ENCODE measurements around the gene TMEM270. TPM values are rescaled to one million over a fixed set of nuclear protein-coding genes. Genes with fewer than 3 reads are reported as not detected.

TMEM270 gene
- total and polyA plus RNA-seq, 7 donors, result 0.39 TPM; not detected in 6

- TF ChIP-seq CTCF (IDR thresholded peaks at IDR 0.05) (no peak), POLR2A (IDR thresholded peaks at IDR 0.05) (no peak), EP300 (IDR thresholded peaks at IDR 0.05) (no peak), POLR2AphosphoS5 (IDR thresholded peaks at IDR 0.05) (no peak)
- intact Hi-C loops (cut with DNase I), result loop anchor here (5.0 kb wide), 1 partner anchor 142 kb away; the partner anchor contains the start of gene ELN
- Histone ChIP-seq H3K4me3 (no peak overlapping the region), H3K9me3 (no peaks in the 10 kb centered on the region), H3K27ac (peak overlapping the region in 2 of 4 donors; percentile 80 to 84), H3K36me3 (no peaks in the 10 kb centered on the region), H3K27me3 (peaks cover 0 to 4% (median 0%) of the 10 kb centered on the region in 3 donors), H3K4me1 (peaks cover 0 to 21% (median 17%) of the 10 kb centered on the region in 4 donors)
- no peak for DNase-seq
- 94 to 97% methylated on average over 3 of the region's 3 CpGs for WGBS, 2 donors
Measured at GRCh38 chr7:73885433-73885974, 24.5 kb downstream of the TMEM270 start.

- 42 to 80% methylated on average over 25 of the region's 25 CpGs for WGBS, 2 donors
- peak; percentile 91 for DNase-seq
- H3K4me3 ChIP-seq, result no peak overlapping the region
- intact Hi-C loops (cut with DNase I), result loop anchor here (5.0 kb wide), 1 partner anchor 141 kb away; the partner anchor contains the start of gene ELN
- H3K4me1 ChIP-seq, result peaks cover 0 to 21% (median 17%) of the 10 kb centered on the region in 4 donors
- no peaks in the 10 kb centered on the region for H3K27me3 ChIP-seq
- no peaks in the 10 kb centered on the region for H3K36me3 ChIP-seq
- TF ChIP-seq POLR2AphosphoS5 (IDR thresholded peaks at IDR 0.05), result peak in 3 of 4 donors; percentile 23 to 66 (median 44)
- TF ChIP-seq EP300 (IDR thresholded peaks at IDR 0.05), result no peak
- no peak for TF ChIP-seq CTCF (IDR thresholded peaks at IDR 0.05)
- TF ChIP-seq POLR2A (IDR thresholded peaks at IDR 0.05), result no peak
- peak overlapping the region; percentile 75 to 84 (median 79) for H3K27ac ChIP-seq
- H3K9me3 ChIP-seq, result no peaks in the 10 kb centered on the region
Measured at GRCh38 chr7:73885975-73886798, 25.2 kb downstream of the TMEM270 start.

- Histone ChIP-seq H3K4me1 (peaks cover 0 to 24% (median 19%) of the 10 kb centered on the region in 4 donors), H3K27me3 (no peaks in the 10 kb centered on the region), H3K9me3 (no peaks in the 10 kb centered on the region), H3K27ac (peak overlapping the region in 3 of 4 donors; percentile 78 to 84 (median 80)), H3K36me3 (no peaks in the 10 kb centered on the region), H3K4me3 (no peak overlapping the region)
- DNase-seq, result no peak
- intact Hi-C loops (cut with DNase I), result loop anchor here (5.0 kb wide), 1 partner anchor 140 kb away; the partner anchor contains the start of gene ELN
- WGBS, 2 donors, result 86 to 88% methylated on average over 5 of the region's 5 CpGs
- no peak for TF ChIP-seq POLR2A (IDR thresholded peaks at IDR 0.05)
- no peak for TF ChIP-seq CTCF (IDR thresholded peaks at IDR 0.05)
Measured at GRCh38 chr7:73887762-73888161, 26.8 kb downstream of the TMEM270 start.

GRCh38 chr7:73888959-73889358, 28.0 kb downstream of the TMEM270 start:
- H3K4me1 ChIP-seq, result peaks cover 0 to 36% (median 31%) of the 10 kb centered on the region in 4 donors

More at GRCh38 chr7:73888959-73889358, 28.0 kb downstream of the TMEM270 start:
- Histone ChIP-seq H3K27ac (no peak overlapping the region), H3K36me3 (no peaks in the 10 kb centered on the region), H3K9me3 (no peaks in the 10 kb centered on the region), H3K27me3 (no peaks in the 10 kb centered on the region), H3K4me3 (no peak overlapping the region)
- 77 to 84% methylated on average over 6 of the region's 6 CpGs for WGBS, 2 donors
- no peak for DNase-seq
- TF ChIP-seq POLR2AphosphoS5 (IDR thresholded peaks at IDR 0.05), result no peak
- no peak for TF ChIP-seq EP300 (IDR thresholded peaks at IDR 0.05)
- TF ChIP-seq POLR2A (IDR thresholded peaks at IDR 0.05), result no peak
- TF ChIP-seq CTCF (IDR thresholded peaks at IDR 0.05), result no peak
- intact Hi-C loops (cut with DNase I), result loop anchor here (5.0 kb wide), 1 partner anchor 138 kb away; the partner anchor contains the start of gene ELN

All from sigmoid colon (tissue), 7 donors.